ENCODE data around the gene GPATCH8. TPM values are rescaled to one million over a fixed set of nuclear protein-coding genes. Genes with fewer than 3 reads are reported as not detected.

The GPATCH8 gene
- total and polyA plus RNA-seq, 9 of the 15 experiments (the other 6 are each of a cell fraction or from before 2014, with no cell fraction given), result 10.6 to 29.6 (median 13.2) TPM

GRCh38 chr17:44539673-44540072 is 36.5 kb upstream of the GPATCH8 start:
- ChIA-PET CTCF (ENCODE audit: low intra/inter-chr PET ratio) (no interaction called here), POLR2A (interaction anchor here (0.9 kb wide), 1 partner anchor 9 kb away, joined by 3 read pairs; no protein-coding TSS in a partner anchor)
- Histone ChIP-seq H3K79me2 (ENCODE audit: control insufficient read depth, insufficient read depth, low read length) (no peaks in the 10 kb centered on the region), H3K4me1 (replicated peaks in 1 of 2; ENCODE audit: control insufficient read depth in 2 of 2, insufficient read depth in 2 of 2, low read length in 2 of 2) (peaks cover 15% of the 10 kb centered on the region in 2 experiments; a peak in 4 of 5 replicates), H3K4me2 (ENCODE audit: insufficient read depth, low read length) (no peak overlapping the region), H3K9me3 (replicated peaks; ENCODE audit: control insufficient read depth, insufficient read depth, low read depth, low read length) (no peaks in the 10 kb centered on the region), H3K4me3 (no peak overlapping the region), H3K36me3 (ENCODE audit: control insufficient read depth, insufficient read depth, low read length) (no peaks in the 10 kb centered on the region), H3K9ac (ENCODE audit: insufficient read depth in 1 of 2, low read depth in 2 of 2, low read length in 2 of 2) (no peak overlapping the region), H3K9me1 (ENCODE audit: control insufficient read depth, insufficient read depth, low read length) (peaks cover 4% of the 10 kb centered on the region), H2AFZ (ENCODE audit: low read depth, low read length) (no peak overlapping the region), H4K20me1 (replicated peaks; ENCODE audit: control insufficient read depth, insufficient read depth, low read length) (no peaks in the 10 kb centered on the region), H3K27me3 (ENCODE audit: control insufficient read depth in 2 of 2, insufficient read depth in 2 of 2, low read length in 2 of 2) (no peaks in the 10 kb centered on the region; a peak in 1 of 5 replicates), H3K27ac (ENCODE audit: extremely low read depth, low read depth, low read length) (no peak overlapping the region)
- WGBS (ENCODE audit: insufficient coverage, low coverage, missing lambda C conversion rate), result 15% methylated on average over 7 of the region's 15 CpGs
- ATAC-seq (no peak), DNase-seq (ENCODE audit: extremely low read depth in 1 of 4, low spot score in 3 of 4) (no peak), FAIRE-seq (no peak)
- intact Hi-C loops (cut with micrococcal nuclease) (loop anchor here (10.0 kb wide), 1 partner anchor 235 kb away; no protein-coding TSS in a partner anchor), in situ Hi-C loops (cut with MboI) (no loop called here)
- BruUV-seq (replicated peaks), result no TSS peak
- TF ChIP-seq RBM22 (IDR thresholded peaks at IDR 0.05; ENCODE audit: low read depth, low read length, poor library complexity, severe bottlenecking) (no peak), SIRT6 (IDR thresholded peaks at IDR 0.05; ENCODE audit: low read depth, low read length) (no peak), HDAC8 (tag; IDR thresholded peaks at IDR 0.05) (no peak), SMAD1 (IDR thresholded peaks at IDR 0.05; ENCODE audit: low read depth, low read length, partially characterized antibody) (no peak), ZNF282 (CRISPR knock-in tag; IDR thresholded peaks at IDR 0.05) (no peak)
- TF ChIP-seq, protein P1, sequence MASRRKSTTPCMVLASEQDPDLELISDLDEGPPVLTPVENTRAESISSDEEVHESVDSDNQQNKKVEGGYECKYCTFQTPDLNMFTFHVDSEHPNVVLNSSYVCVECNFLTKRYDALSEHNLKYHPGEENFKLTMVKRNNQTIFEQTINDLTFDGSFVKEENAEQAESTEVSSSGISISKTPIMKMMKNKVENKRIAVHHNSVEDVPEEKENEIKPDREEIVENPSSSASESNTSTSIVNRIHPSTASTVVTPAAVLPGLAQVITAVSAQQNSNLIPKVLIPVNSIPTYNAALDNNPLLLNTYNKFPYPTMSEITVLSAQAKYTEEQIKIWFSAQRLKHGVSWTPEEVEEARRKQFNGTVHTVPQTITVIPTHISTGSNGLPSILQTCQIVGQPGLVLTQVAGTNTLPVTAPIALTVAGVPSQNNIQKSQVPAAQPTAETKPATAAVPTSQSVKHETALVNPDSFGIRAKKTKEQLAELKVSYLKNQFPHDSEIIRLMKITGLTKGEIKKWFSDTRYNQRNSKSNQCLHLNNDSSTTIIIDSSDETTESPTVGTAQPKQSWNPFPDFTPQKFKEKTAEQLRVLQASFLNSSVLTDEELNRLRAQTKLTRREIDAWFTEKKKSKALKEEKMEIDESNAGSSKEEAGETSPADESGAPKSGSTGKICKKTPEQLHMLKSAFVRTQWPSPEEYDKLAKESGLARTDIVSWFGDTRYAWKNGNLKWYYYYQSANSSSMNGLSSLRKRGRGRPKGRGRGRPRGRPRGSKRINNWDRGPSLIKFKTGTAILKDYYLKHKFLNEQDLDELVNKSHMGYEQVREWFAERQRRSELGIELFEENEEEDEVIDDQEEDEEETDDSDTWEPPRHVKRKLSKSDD (conservative IDR thresholded peaks at IDR 0.05; ENCODE audit: low read length), result no peak
- TF ChIP-seq, protein P2, sequence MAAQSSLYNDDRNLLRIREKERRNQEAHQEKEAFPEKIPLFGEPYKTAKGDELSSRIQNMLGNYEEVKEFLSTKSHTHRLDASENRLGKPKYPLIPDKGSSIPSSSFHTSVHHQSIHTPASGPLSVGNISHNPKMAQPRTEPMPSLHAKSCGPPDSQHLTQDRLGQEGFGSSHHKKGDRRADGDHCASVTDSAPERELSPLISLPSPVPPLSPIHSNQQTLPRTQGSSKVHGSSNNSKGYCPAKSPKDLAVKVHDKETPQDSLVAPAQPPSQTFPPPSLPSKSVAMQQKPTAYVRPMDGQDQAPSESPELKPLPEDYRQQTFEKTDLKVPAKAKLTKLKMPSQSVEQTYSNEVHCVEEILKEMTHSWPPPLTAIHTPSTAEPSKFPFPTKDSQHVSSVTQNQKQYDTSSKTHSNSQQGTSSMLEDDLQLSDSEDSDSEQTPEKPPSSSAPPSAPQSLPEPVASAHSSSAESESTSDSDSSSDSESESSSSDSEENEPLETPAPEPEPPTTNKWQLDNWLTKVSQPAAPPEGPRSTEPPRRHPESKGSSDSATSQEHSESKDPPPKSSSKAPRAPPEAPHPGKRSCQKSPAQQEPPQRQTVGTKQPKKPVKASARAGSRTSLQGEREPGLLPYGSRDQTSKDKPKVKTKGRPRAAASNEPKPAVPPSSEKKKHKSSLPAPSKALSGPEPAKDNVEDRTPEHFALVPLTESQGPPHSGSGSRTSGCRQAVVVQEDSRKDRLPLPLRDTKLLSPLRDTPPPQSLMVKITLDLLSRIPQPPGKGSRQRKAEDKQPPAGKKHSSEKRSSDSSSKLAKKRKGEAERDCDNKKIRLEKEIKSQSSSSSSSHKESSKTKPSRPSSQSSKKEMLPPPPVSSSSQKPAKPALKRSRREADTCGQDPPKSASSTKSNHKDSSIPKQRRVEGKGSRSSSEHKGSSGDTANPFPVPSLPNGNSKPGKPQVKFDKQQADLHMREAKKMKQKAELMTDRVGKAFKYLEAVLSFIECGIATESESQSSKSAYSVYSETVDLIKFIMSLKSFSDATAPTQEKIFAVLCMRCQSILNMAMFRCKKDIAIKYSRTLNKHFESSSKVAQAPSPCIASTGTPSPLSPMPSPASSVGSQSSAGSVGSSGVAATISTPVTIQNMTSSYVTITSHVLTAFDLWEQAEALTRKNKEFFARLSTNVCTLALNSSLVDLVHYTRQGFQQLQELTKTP (IDR thresholded peaks at IDR 0.05; ENCODE audit: low read depth in 1 of 2, partially characterized antibody in 2 of 2), result no peak

Data from K562 (cell line).